HepG2 (cell line): ENCODE data around the gene DAPK1. TPM values are rescaled to one million over a fixed set of nuclear protein-coding genes. Genes with fewer than 3 reads are reported as not detected.

Source experiments
- ATAC-seq: fragments of 200-7000 bp; cut with Tn5 transposase; 3 replicates; pipeline ENCODE4 v1.9.1; 2020; ENCODE audit warnings: mild to moderate bottlenecking, moderate library complexity
- BruUV-seq: library from RNA; stranded (reverse); fragments of 400-500 nt; replicated peaks from 2 replicates; lab custom pipeline; 2021; lab: Mats Ljungman, UMichigan
- CTCF ChIA-PET: fragments of 300-600 bp; formaldehyde crosslinking; extraction: SDS; loops from one replicate; lab custom pipeline; 2021; ENCODE audit warnings: low total read pairs, inconsistent platforms, low intra/inter-chr PET ratio; lab: Yijun Ruan, JAX
- POLR2A ChIA-PET: fragments of 350-600 bp; sonication (Branson Sonifier 250); formaldehyde crosslinking; loops from one replicate; lab custom pipeline; 2020; ENCODE audit warnings: antibody characterized with exemption, inconsistent platforms; lab: Yijun Ruan, JAX
- DNase-seq: peaks from one replicate; pipeline ENCODE4 v3.0.0-alpha.2; 2015; ENCODE audit warnings: low spot score
- FAIRE-seq: peaks from 3 replicates; lab custom pipeline; 2011; peaks lifted over from hg19 to GRCh38; lab: Jason Lieb, UNC
- H2AFZ ChIP-seq: one replicate; pipeline ENCODE4 v1.6.1; 2011; ENCODE audit warnings: low read length, inconsistent platforms
- H3K27ac ChIP-seq: fragments of 300-600 bp; 3 replicates; pipeline ENCODE4 v1.8.0; 2011; ENCODE audit warnings: mixed run types, mild to moderate bottlenecking, mixed read lengths, low read length, inconsistent platforms; ENCODE audit not compliant: insufficient read depth; ENCODE audit errors: extremely low read length
- H3K27me3 ChIP-seq, 2 experiments: fragments of 200-600 bp in 1 of 2; 2 replicates in 1 of 2; 3 replicates in 1 of 2; pipeline versions ENCODE4 v1.6.0 to v1.8.0; 2011; ENCODE audit warnings: low read length in 2 of 2, mild to moderate bottlenecking in 2 of 2, moderate library complexity in 2 of 2, inconsistent platforms in 1 of 2; ENCODE audit not compliant: insufficient read depth in 2 of 2, control insufficient read depth in 1 of 2
- H3K36me3 ChIP-seq, 2 experiments: fragments of 200-600 bp in 1 of 2; replicated peaks in 1 of 2; 2 replicates in 1 of 2; 3 replicates in 1 of 2; pipeline versions ENCODE4 v1.5.1 to v1.8.0; 2011; ENCODE audit warnings: low read length in 2 of 2, inconsistent platforms in 1 of 2; ENCODE audit not compliant: insufficient read depth in 2 of 2, control insufficient read depth in 1 of 2
- H3K4me1 ChIP-seq: 2 replicates; pipeline ENCODE4 v1.5.1; 2012; ENCODE audit warnings: low read length, inconsistent platforms; ENCODE audit not compliant: insufficient read depth
- H3K4me2 ChIP-seq: 2 replicates; pipeline ENCODE4 v1.6.0; 2011; ENCODE audit warnings: low read depth, low read length, inconsistent platforms
- H3K4me3 ChIP-seq, 3 experiments: fragments of 200-600 bp in 1 of 3; sonication (generic), shearing (Covaris generic) in 1 of 3; replicated peaks in 1 of 3; 2 replicates each; pipeline ENCODE4 v1.5.1; 2011 to 2016; ENCODE audit warnings: low read length in 3 of 3, inconsistent platforms in 2 of 3, low read depth in 2 of 3, mild to moderate bottlenecking in 2 of 3, control low read depth in 1 of 3, mixed read lengths in 1 of 3; ENCODE audit not compliant: insufficient read depth in 1 of 3
- H3K79me2 ChIP-seq: one replicate; pipeline ENCODE4 v1.6.1; 2011; ENCODE audit warnings: low read length, inconsistent platforms; ENCODE audit not compliant: insufficient read depth
- H3K9ac ChIP-seq: 2 replicates; pipeline ENCODE4 v1.6.0; 2011; ENCODE audit warnings: mild to moderate bottlenecking, low read depth, low read length, inconsistent platforms; ENCODE audit not compliant: insufficient read depth
- H3K9me3 ChIP-seq: 2 replicates; pipeline ENCODE4 v1.5.1; 2012; ENCODE audit warnings: mild to moderate bottlenecking, low read length
- H4K20me1 ChIP-seq: 2 replicates; pipeline ENCODE4 v1.6.0; 2011; ENCODE audit warnings: inconsistent platforms, mild to moderate bottlenecking, low read length, moderate library complexity; ENCODE audit not compliant: insufficient read depth
- ATRX ChIP-seq: sonication (generic); formaldehyde crosslinking; IDR thresholded peaks from 2 replicates; pipeline ENCODE4 v1.4.0; 2020; ENCODE audit warnings: missing genetic modification reagents, borderline replicate concordance
- GFI1 ChIP-seq: sonication (generic); formaldehyde crosslinking; IDR thresholded peaks from 2 replicates; pipeline ENCODE4 v1.5.0; 2020; ENCODE audit warnings: missing genetic modification reagents, mild to moderate bottlenecking, borderline replicate concordance
- HES4 ChIP-seq: sonication (generic); formaldehyde crosslinking; IDR thresholded peaks from 2 replicates; pipeline ENCODE4 v1.9.0; 2021; ENCODE audit warnings: mild to moderate bottlenecking, missing genetic modification reagents, borderline replicate concordance
- MATR3 ChIP-seq: sonication (generic); formaldehyde crosslinking; IDR thresholded peaks from 2 replicates; pipeline ENCODE4 v1.4.0; 2020; ENCODE audit warnings: missing genetic modification reagents
- PAF1 ChIP-seq: IDR thresholded peaks from 2 replicates; pipeline ENCODE4 v1.6.1; 2016; ENCODE audit warnings: missing genetic modification reagents, missing compliant biosample characterization
- SNAI1 ChIP-seq: sonication (generic); formaldehyde crosslinking; IDR thresholded peaks from 2 replicates; pipeline ENCODE4 v1.5.0; 2020; ENCODE audit warnings: mild to moderate bottlenecking, missing genetic modification reagents, borderline replicate concordance
- THAP11 ChIP-seq: IDR thresholded peaks from 2 replicates; pipeline ENCODE4 v1.6.1; 2016; ENCODE audit warnings: missing biosample characterization, missing genetic modification reagents
- ZNF333 ChIP-seq: sonication (generic); formaldehyde crosslinking; IDR thresholded peaks from 2 replicates; pipeline ENCODE4 v1.4.0; 2020; ENCODE audit warnings: mild to moderate bottlenecking, missing genetic modification reagents, borderline replicate concordance
- ZNF383 ChIP-seq: sonication (generic); formaldehyde crosslinking; IDR thresholded peaks from 2 replicates; pipeline ENCODE4 v1.4.0; 2020; ENCODE audit warnings: missing genetic modification reagents, mild to moderate bottlenecking, borderline replicate concordance
- ZNF577 ChIP-seq: sonication (generic); formaldehyde crosslinking; IDR thresholded peaks from 2 replicates; pipeline ENCODE4 v1.4.0; 2020; ENCODE audit warnings: mild to moderate bottlenecking, low read depth, missing genetic modification reagents, borderline replicate concordance
- ZSCAN20 ChIP-seq: sonication (generic); formaldehyde crosslinking; IDR thresholded peaks from 2 replicates; pipeline ENCODE4 v1.4.0; 2020; ENCODE audit warnings: missing genetic modification reagents, mild to moderate bottlenecking, borderline replicate concordance
- WGBS: methylation state at CpG from one replicate; pipeline ENCODE4 v1.1.6; 2017; ENCODE audit warnings: low lambda C conversion rate; 5-methylcytosine and 5-hydroxymethylcytosine counted together
- in situ Hi-C: cut with HindIII; loops from 2 replicates; pipeline ENCODE4 v1.10.0; 2017; ENCODE audit warnings: low pct_unique_long_range_greater_than_20kb; ENCODE audit not compliant: extremely low pct_ligation_motif_present
- intact Hi-C: fragments of 100-400 bp; cut with micrococcal nuclease; formaldehyde crosslinking; loops from one replicate; pipeline ENCODE4 v1.10.0; 2022; ENCODE audit not compliant: unreplicated experiment
- polyA plus RNA-seq, 8 experiments: library from polyadenylated mRNA; depleted of rRNA in 3 of 8; stranded (reverse) in 7 of 8; unstranded in 1 of 8; fragments of >200 nt; fragmentation: Illumina TruSeq in 4 of 8; extraction: Trizol in 4 of 8; gene quantifications; 2 replicates each; pipeline versions ENCODE4 v1.2.1 to v1.2.3, GENCODE V29; 2011 to 2016; ENCODE audit warnings: low read depth in 4 of 8, missing spikeins in 1 of 8, mixed read lengths in 1 of 8; ENCODE audit not compliant: insufficient read depth in 1 of 8
- total RNA-seq, 5 experiments: library from RNA; depleted of rRNA; stranded (reverse); fragments of >200 nt; fragmentation: Illumina TruSeq; extraction: Trizol; gene quantifications; 2 replicates each; pipeline ENCODE4 v1.2.3, GENCODE V29; 2016; ENCODE audit warnings: low read depth in 1 of 5
- TF ChIP-seq, protein P1 (sequence below): sonication (generic); formaldehyde crosslinking; IDR thresholded peaks from 2 replicates; pipeline ENCODE4 v1.4.0; 2020; ENCODE audit warnings: missing genetic modification reagents
- TF ChIP-seq, protein P2 (sequence below): sonication (generic); formaldehyde crosslinking; IDR thresholded peaks from 2 replicates; pipeline ENCODE4 v1.5.0; 2020; ENCODE audit warnings: mild to moderate bottlenecking, low read depth, missing genetic modification reagents, borderline replicate concordance
- TF ChIP-seq, protein P3 (sequence below): sonication (generic); formaldehyde crosslinking; IDR thresholded peaks from 2 replicates; pipeline ENCODE4 v1.4.0; 2020; ENCODE audit warnings: missing genetic modification reagents, borderline replicate concordance
- TF ChIP-seq, protein P4 (sequence below): sonication (generic); formaldehyde crosslinking; IDR thresholded peaks from 2 replicates; pipeline ENCODE4 v1.8.0; 2022; ENCODE audit warnings: low read depth, missing genetic modification reagents

The DAPK1 gene
- total and polyA plus RNA-seq, 2 of the 13 experiments (the other 11 are each of a cell fraction or from before 2014, with no cell fraction given), result 35.7 to 35.9 TPM

DNA sequence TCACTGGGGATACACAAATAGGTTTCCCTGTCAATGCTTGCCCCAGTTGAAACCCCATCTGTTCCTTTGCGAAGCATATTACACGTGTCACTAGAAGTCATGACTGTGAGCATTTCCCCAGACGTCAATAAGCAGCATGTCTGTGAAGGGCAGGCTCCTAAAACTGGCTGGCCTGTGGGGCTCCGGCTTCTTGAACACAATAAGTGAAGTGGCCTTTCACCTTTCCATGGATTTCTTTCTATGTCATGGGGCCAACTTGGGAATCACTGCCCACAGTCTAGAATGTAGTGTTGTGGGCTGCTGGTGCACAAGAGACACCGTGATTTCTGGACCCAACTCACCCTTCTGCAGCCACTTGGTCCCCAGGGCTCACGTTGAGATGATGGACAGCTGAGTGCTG, 167.8 kb downstream of the DAPK1 start:
- ATAC-seq (no peak), FAIRE-seq (no peak), DNase-seq (no peak)
- Histone ChIP-seq H4K20me1 (no peaks in the 10 kb centered on the region), H3K27ac (no peak overlapping the region), H3K4me3 (no peak overlapping the region), H3K36me3 (peaks cover 8 to 15% of the 10 kb centered on the region in 2 experiments), H2AFZ (no peak overlapping the region), H3K4me2 (no peak overlapping the region), H3K27me3 (no peaks in the 10 kb centered on the region), H3K4me1 (no peaks in the 10 kb centered on the region), H3K9me3 (peaks cover 11% of the 10 kb centered on the region; the same call in 1 of the 2 replicates), H3K79me2 (no peaks in the 10 kb centered on the region), H3K9ac (no peak overlapping the region)
- CTCF ChIA-PET, result no interaction called here
- intact Hi-C loops, result no loop called here
- TF ChIP-seq THAP11 (CRISPR knock-in tag), result no peak
- no peak for TF ChIP-seq ZNF577 (CRISPR knock-in tag)
- TF ChIP-seq, protein P1, sequence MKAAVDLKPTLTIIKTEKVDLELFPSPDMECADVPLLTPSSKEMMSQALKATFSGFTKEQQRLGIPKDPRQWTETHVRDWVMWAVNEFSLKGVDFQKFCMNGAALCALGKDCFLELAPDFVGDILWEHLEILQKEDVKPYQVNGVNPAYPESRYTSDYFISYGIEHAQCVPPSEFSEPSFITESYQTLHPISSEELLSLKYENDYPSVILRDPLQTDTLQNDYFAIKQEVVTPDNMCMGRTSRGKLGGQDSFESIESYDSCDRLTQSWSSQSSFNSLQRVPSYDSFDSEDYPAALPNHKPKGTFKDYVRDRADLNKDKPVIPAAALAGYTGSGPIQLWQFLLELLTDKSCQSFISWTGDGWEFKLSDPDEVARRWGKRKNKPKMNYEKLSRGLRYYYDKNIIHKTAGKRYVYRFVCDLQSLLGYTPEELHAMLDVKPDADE, result no peak
- TF ChIP-seq SNAI1 (CRISPR knock-in tag), result no peak
- TF ChIP-seq ZNF333 (CRISPR knock-in tag), result no peak
- TF ChIP-seq, protein P2, sequence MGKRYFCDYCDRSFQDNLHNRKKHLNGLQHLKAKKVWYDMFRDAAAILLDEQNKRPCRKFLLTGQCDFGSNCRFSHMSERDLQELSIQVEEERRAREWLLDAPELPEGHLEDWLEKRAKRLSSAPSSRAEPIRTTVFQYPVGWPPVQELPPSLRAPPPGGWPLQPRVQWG (CRISPR knock-in tag), result no peak
- TF ChIP-seq ZSCAN20 (CRISPR knock-in tag), result no peak
- TF ChIP-seq, protein P3, sequence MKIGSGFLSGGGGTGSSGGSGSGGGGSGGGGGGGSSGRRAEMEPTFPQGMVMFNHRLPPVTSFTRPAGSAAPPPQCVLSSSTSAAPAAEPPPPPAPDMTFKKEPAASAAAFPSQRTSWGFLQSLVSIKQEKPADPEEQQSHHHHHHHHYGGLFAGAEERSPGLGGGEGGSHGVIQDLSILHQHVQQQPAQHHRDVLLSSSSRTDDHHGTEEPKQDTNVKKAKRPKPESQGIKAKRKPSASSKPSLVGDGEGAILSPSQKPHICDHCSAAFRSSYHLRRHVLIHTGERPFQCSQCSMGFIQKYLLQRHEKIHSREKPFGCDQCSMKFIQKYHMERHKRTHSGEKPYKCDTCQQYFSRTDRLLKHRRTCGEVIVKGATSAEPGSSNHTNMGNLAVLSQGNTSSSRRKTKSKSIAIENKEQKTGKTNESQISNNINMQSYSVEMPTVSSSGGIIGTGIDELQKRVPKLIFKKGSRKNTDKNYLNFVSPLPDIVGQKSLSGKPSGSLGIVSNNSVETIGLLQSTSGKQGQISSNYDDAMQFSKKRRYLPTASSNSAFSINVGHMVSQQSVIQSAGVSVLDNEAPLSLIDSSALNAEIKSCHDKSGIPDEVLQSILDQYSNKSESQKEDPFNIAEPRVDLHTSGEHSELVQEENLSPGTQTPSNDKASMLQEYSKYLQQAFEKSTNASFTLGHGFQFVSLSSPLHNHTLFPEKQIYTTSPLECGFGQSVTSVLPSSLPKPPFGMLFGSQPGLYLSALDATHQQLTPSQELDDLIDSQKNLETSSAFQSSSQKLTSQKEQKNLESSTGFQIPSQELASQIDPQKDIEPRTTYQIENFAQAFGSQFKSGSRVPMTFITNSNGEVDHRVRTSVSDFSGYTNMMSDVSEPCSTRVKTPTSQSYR (CRISPR knock-in tag), result no peak
- TF ChIP-seq, protein P4, sequence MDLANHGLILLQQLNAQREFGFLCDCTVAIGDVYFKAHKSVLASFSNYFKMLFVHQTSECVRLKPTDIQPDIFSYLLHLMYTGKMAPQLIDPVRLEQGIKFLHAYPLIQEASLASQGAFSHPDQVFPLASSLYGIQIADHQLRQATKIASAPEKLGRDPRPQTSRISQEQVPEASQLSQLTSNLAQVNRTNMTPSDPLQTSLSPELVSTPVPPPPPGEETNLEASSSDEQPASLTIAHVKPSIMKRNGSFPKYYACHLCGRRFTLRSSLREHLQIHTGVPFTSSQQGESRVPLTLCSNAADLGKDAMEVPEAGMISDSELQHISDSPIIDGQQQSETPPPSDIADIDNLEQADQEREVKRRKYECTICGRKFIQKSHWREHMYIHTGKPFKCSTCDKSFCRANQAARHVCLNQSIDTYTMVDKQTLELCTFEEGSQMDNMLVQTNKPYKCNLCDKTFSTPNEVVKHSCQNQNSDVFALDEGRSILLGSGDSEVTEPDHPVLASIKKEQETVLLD, result no peak
- TF ChIP-seq HES4, result no peak
- no peak for TF ChIP-seq GFI1 (CRISPR knock-in tag)
- TF ChIP-seq MATR3 (CRISPR knock-in tag), result no peak
- TF ChIP-seq PAF1 (CRISPR knock-in tag), result no peak
- TF ChIP-seq ATRX, result no peak
- TF ChIP-seq ZNF383 (CRISPR knock-in tag), result no peak
- WGBS, result 97% methylated on average over 4 of the region's 6 CpGs
- no TSS peak for BruUV-seq
- POLR2A ChIA-PET, result no interaction called here
- in situ Hi-C loops, result loop anchor here (10.0 to 25.0 kb wide), 2 partner anchors 171 to 1253 kb away; partner anchors contain the start of gene DAPK1
